K562 (cell line): ENCODE results near the gene OPA1. TPM values are rescaled to one million over a fixed set of nuclear protein-coding genes. Genes with fewer than 3 reads are reported as not detected.

ENCODE experiments used
- ATAC-seq: fragments of 200-7000 bp; cut with Tn5 transposase; 3 replicates; pipeline ENCODE4 v1.9.1; 2020; ENCODE audit warnings: moderate library complexity
- BruUV-seq: library from RNA; stranded (reverse); fragments of 400-500 nt; replicated peaks from 2 replicates; lab custom pipeline; 2021; lab: Mats Ljungman, UMichigan
- CTCF ChIA-PET: fragments of 300-600 bp; formaldehyde crosslinking; extraction: SDS; loops from one replicate; lab custom pipeline; 2021; ENCODE audit warnings: low intra/inter-chr PET ratio; lab: Yijun Ruan, JAX
- POLR2A ChIA-PET: fragments of 300-600, 350-650 bp; sonication (Branson Sonifier 250); formaldehyde crosslinking; extraction: SDS; loops from one replicate; lab custom pipeline; 2021; ENCODE audit warnings: antibody characterized with exemption, inconsistent platforms; lab: Yijun Ruan, JAX
- DNase-seq, 4 experiments: peaks; one replicate each; pipeline versions ENCODE4 v3.0.0 to v3.0.0-alpha.2; 2011 to 2018; ENCODE audit warnings: low spot score in 3 of 4, mixed read lengths in 3 of 4; ENCODE audit errors: extremely low read depth in 1 of 4
- FAIRE-seq: peaks from 2 replicates; lab custom pipeline; 2011; peaks lifted over from hg19 to GRCh38; lab: Jason Lieb, UNC
- H2AFZ ChIP-seq: 2 replicates; pipeline ENCODE4 v1.6.0; 2011; ENCODE audit warnings: low read depth, low read length, control low read depth, inconsistent platforms
- H3K27ac ChIP-seq: fragments of 200-600 bp; 3 replicates; pipeline ENCODE4 v1.8.0; 2011; ENCODE audit warnings: low read depth, mild to moderate bottlenecking, control low read depth, inconsistent platforms, low read length, moderate library complexity, mixed read lengths; ENCODE audit errors: extremely low read depth
- H3K27me3 ChIP-seq, 2 experiments: fragments of 300-600 bp in 1 of 2; 2 replicates in 1 of 2; 3 replicates in 1 of 2; pipeline versions ENCODE4 v1.6.0 to v1.8.0; 2011; ENCODE audit warnings: inconsistent platforms in 2 of 2, low read length in 2 of 2, mild to moderate bottlenecking in 1 of 2, mixed read lengths in 1 of 2, moderate library complexity in 1 of 2; ENCODE audit not compliant: control insufficient read depth in 2 of 2, insufficient read depth in 2 of 2
- H3K36me3 ChIP-seq: fragments of 300-600 bp; 3 replicates; pipeline ENCODE4 v1.8.0; 2011; ENCODE audit warnings: mild to moderate bottlenecking, low read length, inconsistent platforms; ENCODE audit not compliant: control insufficient read depth, insufficient read depth
- H3K4me1 ChIP-seq, 2 experiments: fragments of 200-600 bp in 1 of 2; replicated peaks in 1 of 2; 2 replicates in 1 of 2; 3 replicates in 1 of 2; pipeline versions ENCODE4 v1.5.1 to v1.8.0; 2011; ENCODE audit warnings: inconsistent platforms in 2 of 2, low read length in 2 of 2, mild to moderate bottlenecking in 1 of 2, mixed read lengths in 1 of 2, moderate library complexity in 1 of 2; ENCODE audit not compliant: control insufficient read depth in 2 of 2, insufficient read depth in 2 of 2
- H3K4me2 ChIP-seq: 2 replicates; pipeline ENCODE4 v1.6.1; 2011; ENCODE audit warnings: low read length, control low read depth, inconsistent platforms, mixed read lengths; ENCODE audit not compliant: insufficient read depth
- H3K4me3 ChIP-seq: fragments of 200-600 bp; sonication (generic), shearing (Covaris generic); 2 replicates; pipeline ENCODE4 v1.5.1; 2016; ENCODE audit warnings: control low read depth, inconsistent platforms
- H3K79me2 ChIP-seq: fragments of 200-600 bp; 3 replicates; pipeline ENCODE4 v1.8.0; 2011; ENCODE audit warnings: low read length, inconsistent platforms; ENCODE audit not compliant: control insufficient read depth, insufficient read depth
- H3K9ac ChIP-seq, 2 experiments: 2 replicates each; pipeline versions ENCODE4 v1.6.0 to v1.6.1; 2011; ENCODE audit warnings: low read depth in 2 of 2, low read length in 2 of 2, control low read depth in 1 of 2, inconsistent platforms in 1 of 2, mild to moderate bottlenecking in 1 of 2, mixed read lengths in 1 of 2; ENCODE audit not compliant: insufficient read depth in 1 of 2
- H3K9me1 ChIP-seq: one replicate; pipeline ENCODE4 v1.6.0; 2011; ENCODE audit warnings: inconsistent platforms, mild to moderate bottlenecking, low read length, moderate library complexity; ENCODE audit not compliant: control insufficient read depth, insufficient read depth
- H3K9me3 ChIP-seq: replicated peaks from 2 replicates; pipeline ENCODE4 v1.5.1; 2011; ENCODE audit warnings: low read depth, low read length, inconsistent platforms; ENCODE audit not compliant: control insufficient read depth, insufficient read depth
- H4K20me1 ChIP-seq: replicated peaks from 2 replicates; pipeline ENCODE4 v1.6.1; 2011; ENCODE audit warnings: low read length, inconsistent platforms, mixed read lengths; ENCODE audit not compliant: control insufficient read depth, insufficient read depth
- C11orf30 ChIP-seq: fragments of 450-650 bp; IDR thresholded peaks from 2 replicates; pipeline ENCODE4 v1.6.1; 2016; ENCODE audit warnings: low read depth, mild to moderate bottlenecking
- CBFA2T2 ChIP-seq: fragments of 450-650 bp; conservative IDR thresholded peaks from 2 replicates; pipeline ENCODE4 v1.6.1; 2017; ENCODE audit warnings: mild to moderate bottlenecking
- CC2D1A ChIP-seq: fragments of 450-650 bp; IDR thresholded peaks from 2 replicates; pipeline ENCODE4 v1.6.1; 2017; ENCODE audit warnings: mild to moderate bottlenecking
- ELF4 ChIP-seq: fragments of 450-650 bp; formaldehyde crosslinking; IDR thresholded peaks from 2 replicates; pipeline ENCODE4 v1.4.0; 2022; ENCODE audit warnings: missing genetic modification characterization
- NFRKB ChIP-seq: fragments of 450-650 bp; IDR thresholded peaks from 2 replicates; pipeline ENCODE4 v1.6.1; 2016; ENCODE audit warnings: low read depth
- PTBP1 ChIP-seq: fragments of 200-400 bp; formaldehyde crosslinking; IDR thresholded peaks from 2 replicates; pipeline ENCODE4 v1.6.1; 2017; ENCODE audit warnings: low read depth, low read length
- RBFOX2 ChIP-seq: fragments of 200-400 bp; formaldehyde crosslinking; IDR thresholded peaks from 2 replicates; pipeline ENCODE4 v1.6.1; 2017; ENCODE audit warnings: low read depth, mild to moderate bottlenecking, low read length, moderate library complexity
- SAFB2 ChIP-seq: fragments of 200-400 bp; formaldehyde crosslinking; IDR thresholded peaks from 2 replicates; pipeline ENCODE4 v1.6.1; 2018; ENCODE audit warnings: borderline replicate concordance, low read length, low read depth, moderate library complexity; ENCODE audit not compliant: severe bottlenecking
- SRSF9 ChIP-seq: fragments of 200-400 bp; formaldehyde crosslinking; IDR thresholded peaks from 2 replicates; pipeline ENCODE4 v1.6.1; 2017; ENCODE audit warnings: low read depth, low read length, borderline replicate concordance
- SUPT5H ChIP-seq: fragments of 450-650 bp; IDR thresholded peaks from 2 replicates; pipeline ENCODE4 v1.6.1; 2016
- TAF15 ChIP-seq: fragments of 200-400 bp; formaldehyde crosslinking; IDR thresholded peaks from 2 replicates; pipeline ENCODE4 v1.6.1; 2017; ENCODE audit warnings: mild to moderate bottlenecking, low read depth, low read length, moderate library complexity
- TEAD2 ChIP-seq: fragments of 450-650 bp; IDR thresholded peaks from 2 replicates; pipeline ENCODE4 v1.6.1; 2016; ENCODE audit warnings: missing genetic modification characterization, control low read depth, missing compliant biosample characterization
- XRCC5 ChIP-seq: fragments of 200-400 bp; formaldehyde crosslinking; IDR thresholded peaks from 2 replicates; pipeline ENCODE4 v1.6.1; 2017; ENCODE audit warnings: low read depth, mild to moderate bottlenecking, low read length
- ZBTB8A ChIP-seq: fragments of 450-650 bp; IDR thresholded peaks from 2 replicates; pipeline ENCODE4 v1.6.1; 2018; ENCODE audit warnings: mild to moderate bottlenecking, moderate library complexity; ENCODE audit not compliant: partially characterized antibody
- ZNF165 ChIP-seq: fragments of 250-450 bp; sonication (Bioruptor Pico); IDR thresholded peaks from 2 replicates; pipeline ENCODE4 v1.4.0; 2020; ENCODE audit warnings: borderline replicate concordance
- ZNF277 ChIP-seq: fragments of 250-450 bp; sonication (Bioruptor Pico); IDR thresholded peaks from 2 replicates; pipeline ENCODE4 v1.8.0; 2022; ENCODE audit warnings: inconsistent platforms, mild to moderate bottlenecking, moderate library complexity, borderline replicate concordance
- ZNF507 ChIP-seq: conservative IDR thresholded peaks from 2 replicates; pipeline ENCODE4 v1.6.1; 2017; ENCODE audit warnings: missing genetic modification characterization, missing compliant biosample characterization
- ZNF639 ChIP-seq, 2 experiments: fragments of 200-800 bp in 1 of 2; sonication (Bioruptor generic) in 1 of 2; sonication (generic) in 1 of 2; formaldehyde crosslinking in 1 of 2; IDR thresholded peaks in 1 of 2; conservative IDR thresholded peaks in 1 of 2; 2 replicates each; pipeline versions ENCODE4 v1.5.0 to v1.6.1; 2016 to 2020; ENCODE audit warnings: missing compliant biosample characterization in 1 of 2, missing genetic modification characterization in 1 of 2, missing genetic modification reagents in 1 of 2
- ZNF699 ChIP-seq: fragments of 250-450 bp; sonication (Bioruptor Pico); IDR thresholded peaks from 2 replicates; pipeline ENCODE4 v1.8.0; 2021; ENCODE audit warnings: mild to moderate bottlenecking, moderate library complexity; ENCODE audit not compliant: insufficient replicate concordance
- WGBS: fragments of 100-300 bp; shearing (Covaris generic); methylation state at CpG from one replicate; pipeline ENCODE4 v1.1.6; 2016; ENCODE audit warnings: low coverage, mixed read lengths; ENCODE audit not compliant: insufficient coverage; ENCODE audit errors: missing lambda C conversion rate; 5-methylcytosine and 5-hydroxymethylcytosine counted together
- in situ Hi-C: fragments of 300-500 bp; cut with MboI; formaldehyde crosslinking; loops from 4 replicates; pipeline ENCODE4 v1.15.0; 2018; ENCODE audit warnings: inconsistent platforms, mixed read lengths
- intact Hi-C: fragments of 100-400 bp; cut with micrococcal nuclease; formaldehyde crosslinking; loops from 2 replicates; pipeline ENCODE4 v1.14.2; 2022
- polyA plus RNA-seq, 8 experiments: library from polyadenylated mRNA; depleted of rRNA in 4 of 8; stranded (reverse) in 5 of 8; unstranded in 3 of 8; fragments of >200 nt; fragmentation: Nextera tagmentation in 2 of 8; fragmentation: Illumina TruSeq in 1 of 8; extraction: Ambion mirVana in 2 of 8; extraction: Trizol in 1 of 8; gene quantifications; 2 replicates each; pipeline versions ENCODE4 v1.2.1 to v1.2.3, GENCODE V29; 2011 to 2014; ENCODE audit warnings: inconsistent platforms in 1 of 8, missing spikeins in 1 of 8
- total RNA-seq, 7 experiments: library from RNA; depleted of rRNA in 6 of 7; stranded (reverse); fragments of >200 nt in 6 of 7; fragmentation: Illumina TruSeq in 2 of 7; extraction: Trizol in 2 of 7; gene quantifications; 2 replicates each; pipeline versions ENCODE4 v1.2.1 to v1.2.3, GENCODE V29; 2011 to 2021; ENCODE audit warnings: low replicate concordance in 1 of 7

Gene OPA1
- total and polyA plus RNA-seq, 9 of the 15 experiments (the other 6 are each of a cell fraction or from before 2014, with no cell fraction given): 19.7 to 127 (median 94.7) TPM

GRCh38 chr3:193681631-193682030 lies 88.6 kb downstream of the OPA1 start:
- in situ Hi-C loops: no loop called here
- Histone ChIP-seq H2AFZ (no peak overlapping the region), H3K4me3 (no peak overlapping the region), H3K27me3 (no peaks in the 10 kb centered on the region), H3K79me2 (no peaks in the 10 kb centered on the region), H3K4me1 (peaks cover 0 to 3% of the 10 kb centered on the region in 2 experiments; a peak in 2 of 5 replicates), H3K9me1 (no peaks in the 10 kb centered on the region), H3K9ac (no peak overlapping the region), H3K36me3 (peaks cover 37% of the 10 kb centered on the region; the same call in 1 of the 3 replicates), H3K27ac (no peak overlapping the region), H3K9me3 (no peaks in the 10 kb centered on the region), H3K4me2 (no peak overlapping the region), H4K20me1 (no peaks in the 10 kb centered on the region)
- POLR2A ChIA-PET: interaction anchor here (0.9 to 1.1 kb wide), 2 partner anchors 19 to 21 kb away, joined by 3 read pairs; no protein-coding TSS in a partner anchor
- BruUV-seq: no TSS peak
- intact Hi-C loops: no loop called here
- FAIRE-seq: no peak
- WGBS: 56% methylated on average over 1 of the region's 1 CpG
- CTCF ChIA-PET: no interaction called here
- ATAC-seq: no peak
- no peak for DNase-seq
- TF ChIP-seq ZNF165 (CRISPR knock-in tag) (no peak), TEAD2 (no peak), XRCC5 (no peak), RBFOX2 (no peak), ZNF639 (CRISPR knock-in tag; conservative IDR thresholded peaks at IDR 0.05 in 1 of 2, IDR thresholded peaks at IDR 0.05 in 1 of 2) (no peak), C11orf30 (no peak), ZNF507 (tag) (no peak), ZNF699 (no peak), ELF4 (CRISPR knock-in tag) (no peak), CC2D1A (no peak), PTBP1 (no peak), SRSF9 (no peak), CBFA2T2 (no peak), SUPT5H (no peak), SAFB2 (no peak), ZNF277 (CRISPR knock-in tag) (no peak), ZBTB8A (no peak), NFRKB (no peak), TAF15 (no peak)
